Astrocyte (in vitro differentiated cells and primary cell): Measurements from ENCODE around the gene SYNM. TPM values are rescaled to one million over a fixed set of nuclear protein-coding genes. Genes with fewer than 3 reads are reported as not detected.

ENCODE experiments used
- DNase-seq: peaks from one replicate; pipeline ENCODE4 v3.0.0-alpha.2; 2010; ENCODE audit warnings: low read depth
- FAIRE-seq: peaks from 2 replicates; lab custom pipeline; 2011; peaks lifted over from hg19 to GRCh38; lab: Jason Lieb, UNC
- H2AFZ ChIP-seq: 2 replicates; pipeline ENCODE4 v1.6.0; 2012; ENCODE audit warnings: low read depth, low read length, inconsistent platforms
- H3K27ac ChIP-seq: 2 replicates; pipeline ENCODE4 v1.5.1; 2011; ENCODE audit warnings: low read depth, low read length, inconsistent platforms
- H3K27me3 ChIP-seq: 2 replicates; pipeline ENCODE4 v1.6.0; 2011; ENCODE audit warnings: low read length, inconsistent platforms; ENCODE audit not compliant: insufficient read depth
- H3K36me3 ChIP-seq: 2 replicates; pipeline ENCODE4 v1.5.1; 2011; ENCODE audit warnings: low read length, inconsistent platforms; ENCODE audit not compliant: insufficient read depth
- H3K4me1 ChIP-seq: 2 replicates; pipeline ENCODE4 v1.5.1; 2011; ENCODE audit warnings: low read length, inconsistent platforms; ENCODE audit not compliant: insufficient read depth
- H3K4me2 ChIP-seq: 2 replicates; pipeline ENCODE4 v1.6.0; 2012; ENCODE audit warnings: low read length, inconsistent platforms
- H3K4me3 ChIP-seq: 2 replicates; pipeline ENCODE4 v1.5.1; 2011; ENCODE audit warnings: low read depth, mild to moderate bottlenecking, low read length, inconsistent platforms; ENCODE audit not compliant: insufficient read depth
- H3K79me2 ChIP-seq: 2 replicates; pipeline ENCODE4 v1.6.0; 2012; ENCODE audit warnings: mild to moderate bottlenecking, low read length, inconsistent platforms; ENCODE audit not compliant: insufficient read depth
- H3K9ac ChIP-seq: 2 replicates; pipeline ENCODE4 v1.6.0; 2012; ENCODE audit warnings: mild to moderate bottlenecking, low read length, inconsistent platforms
- H3K9me3 ChIP-seq: 2 replicates; pipeline ENCODE4 v1.5.1; 2012; ENCODE audit warnings: low read depth, mild to moderate bottlenecking, low read length, inconsistent platforms; ENCODE audit not compliant: insufficient read depth
- H4K20me1 ChIP-seq: 2 replicates; pipeline ENCODE4 v1.6.0; 2012; ENCODE audit warnings: low read length, inconsistent platforms; ENCODE audit not compliant: insufficient read depth
- H3K27ac Mint-ChIP-seq: one replicate; pipeline ENCODE4 v1.8.0; 2021; ENCODE audit warnings: mild to moderate bottlenecking, mixed read lengths; ENCODE audit not compliant: unreplicated experiment
- H3K27me3 Mint-ChIP-seq: one replicate; pipeline ENCODE4 v1.8.0; 2021; ENCODE audit warnings: low read depth, mixed read lengths; ENCODE audit not compliant: unreplicated experiment
- H3K36me3 Mint-ChIP-seq: one replicate; pipeline ENCODE4 v1.8.0; 2021; ENCODE audit warnings: low read depth, mixed read lengths; ENCODE audit not compliant: unreplicated experiment
- H3K4me1 Mint-ChIP-seq: one replicate; pipeline ENCODE4 v1.8.0; 2021; ENCODE audit warnings: low read depth, mixed read lengths; ENCODE audit not compliant: unreplicated experiment
- H3K4me3 Mint-ChIP-seq: one replicate; pipeline ENCODE4 v1.8.0; 2021; ENCODE audit warnings: mild to moderate bottlenecking, moderate library complexity, mixed read lengths; ENCODE audit not compliant: unreplicated experiment
- H3K9me3 Mint-ChIP-seq: one replicate; pipeline ENCODE4 v1.8.0; 2021; ENCODE audit warnings: mild to moderate bottlenecking, mixed read lengths; ENCODE audit not compliant: unreplicated experiment
- CTCF ChIP-seq: IDR thresholded peaks from 2 replicates; pipeline ENCODE4 v1.5.1; 2011; ENCODE audit warnings: low read depth, mild to moderate bottlenecking, inconsistent platforms, low read length, moderate library complexity; ENCODE audit not compliant: insufficient read depth
- EZH2 ChIP-seq: IDR thresholded peaks from 2 replicates; pipeline ENCODE4 v1.6.1; 2012; ENCODE audit warnings: mild to moderate bottlenecking, low read length, inconsistent platforms; ENCODE audit not compliant: insufficient read depth
- total RNA-seq: library from RNA; stranded (reverse); gene quantifications from 2 replicates; pipeline ENCODE4 v1.2.1, GENCODE V29; 2021

The SYNM gene
- total RNA-seq, 1 donor from 2014 or later, result 9.7 TPM

DNA sequence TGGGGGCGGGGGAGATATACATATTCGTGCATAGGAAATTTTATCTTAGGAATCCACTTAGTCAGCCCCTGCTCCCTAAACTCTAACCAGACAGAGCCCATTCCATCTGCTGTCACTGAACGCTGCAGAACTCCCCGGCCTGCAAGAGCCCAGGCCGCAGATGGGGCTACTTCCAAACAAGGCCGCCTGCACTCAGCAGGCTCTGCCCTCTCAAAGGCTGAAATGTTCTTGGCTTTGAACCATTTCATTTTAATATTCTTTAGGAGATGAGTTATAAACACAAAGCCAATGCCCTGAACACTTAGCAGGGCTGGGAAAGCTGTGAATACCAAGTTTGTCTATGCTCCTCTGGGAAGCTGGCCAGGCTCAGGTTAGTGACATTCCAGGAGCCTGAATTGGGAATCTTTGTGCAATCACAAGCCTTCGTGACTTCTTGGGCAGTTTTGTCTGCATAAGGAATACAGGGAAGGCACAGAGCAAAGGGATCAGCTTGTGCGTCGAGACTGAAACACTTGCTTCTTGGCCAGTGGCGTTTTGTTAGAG lies 65.0 kb downstream of the SYNM start:
- H3K27ac Mint-ChIP-seq, result peak overlapping the region; percentile 94
- H3K27ac ChIP-seq, result peak overlapping the region; percentile 79
- FAIRE-seq (peak; percentile 17), DNase-seq (peak; percentile 90)
- H2AFZ ChIP-seq, result no peak overlapping the region
- H3K4me1 Mint-ChIP-seq, result peaks cover 15% of the 10 kb centered on the region
- H3K79me2 ChIP-seq, result no peaks in the 10 kb centered on the region
- H3K4me3 ChIP-seq, result no peak overlapping the region
- peak overlapping the region; percentile 58 for H3K9ac ChIP-seq
- H3K4me2 ChIP-seq, result peak overlapping the region; percentile 57
- no peaks in the 10 kb centered on the region for H3K9me3 Mint-ChIP-seq
- no peaks in the 10 kb centered on the region for H3K9me3 ChIP-seq
- H3K4me3 Mint-ChIP-seq, result no peak overlapping the region
- H3K4me1 ChIP-seq, result peaks cover 19% of the 10 kb centered on the region
- H3K36me3 ChIP-seq, result peaks cover 13% of the 10 kb centered on the region
- H3K27me3 Mint-ChIP-seq, result no peaks in the 10 kb centered on the region
- no peaks in the 10 kb centered on the region for H4K20me1 ChIP-seq
- H3K27me3 ChIP-seq, result no peaks in the 10 kb centered on the region
- peaks cover 23% of the 10 kb centered on the region for H3K36me3 Mint-ChIP-seq
- TF ChIP-seq EZH2 (no peak), CTCF (no peak)

- FAIRE-seq, result no peak
- no peak overlapping the region for H3K4me3 Mint-ChIP-seq
These were observed 65.7 kb downstream of the SYNM start for GRCh38 chr15:99170476-99171065.

More at GRCh38 chr15:99170476-99171065, 65.7 kb downstream of the SYNM start:
- peak overlapping the region; percentile 58 for H3K9ac ChIP-seq
- H3K4me1 Mint-ChIP-seq, result peaks cover 15% of the 10 kb centered on the region
- H3K9me3 Mint-ChIP-seq, result no peaks in the 10 kb centered on the region
- no peaks in the 10 kb centered on the region for H3K79me2 ChIP-seq
- H3K27ac ChIP-seq, result peak overlapping the region; percentile 79
- H3K27me3 ChIP-seq, result no peaks in the 10 kb centered on the region
- TF ChIP-seq EZH2 (no peak), CTCF (no peak)
- peaks cover 13% of the 10 kb centered on the region for H3K36me3 ChIP-seq
- H3K36me3 Mint-ChIP-seq, result peaks cover 29% of the 10 kb centered on the region
- H3K27ac Mint-ChIP-seq, result no peak overlapping the region
- no peak for DNase-seq
- no peaks in the 10 kb centered on the region for H3K27me3 Mint-ChIP-seq
- H4K20me1 ChIP-seq, result no peaks in the 10 kb centered on the region
- H3K4me3 ChIP-seq, result no peak overlapping the region
- H2AFZ ChIP-seq, result no peak overlapping the region
- H3K9me3 ChIP-seq, result no peaks in the 10 kb centered on the region
- peaks cover 19% of the 10 kb centered on the region for H3K4me1 ChIP-seq
- H3K4me2 ChIP-seq, result no peak overlapping the region
